Effector CD4-positive, alpha-beta T cell (primary cell): ENCODE data around the gene KCND2.
"Not testable (repeated sequence)": the region's sequence is repeated elsewhere in the genome, so short reads cannot be mapped to it uniquely, and the experiment has no call there.

Experiments used
- DNase-seq: peaks from one replicate; pipeline ENCODE4 v3.0.0-alpha.2; 2020

KCND2 gene

GRCh38 chr7:120760851-120761250 lies 487.9 kb downstream of the KCND2 start:
- DNase-seq: no peak

GRCh38 chr7:120770206-120770605 lies 497.2 kb downstream of the KCND2 start:
- DNase-seq: no peak

GRCh38 chr7:120774481-120774880 lies 501.5 kb downstream of the KCND2 start:
- DNase-seq: no peak

GRCh38 chr7:120775755-120776154 lies 502.8 kb downstream of the KCND2 start:
- no peak for DNase-seq

DNA sequence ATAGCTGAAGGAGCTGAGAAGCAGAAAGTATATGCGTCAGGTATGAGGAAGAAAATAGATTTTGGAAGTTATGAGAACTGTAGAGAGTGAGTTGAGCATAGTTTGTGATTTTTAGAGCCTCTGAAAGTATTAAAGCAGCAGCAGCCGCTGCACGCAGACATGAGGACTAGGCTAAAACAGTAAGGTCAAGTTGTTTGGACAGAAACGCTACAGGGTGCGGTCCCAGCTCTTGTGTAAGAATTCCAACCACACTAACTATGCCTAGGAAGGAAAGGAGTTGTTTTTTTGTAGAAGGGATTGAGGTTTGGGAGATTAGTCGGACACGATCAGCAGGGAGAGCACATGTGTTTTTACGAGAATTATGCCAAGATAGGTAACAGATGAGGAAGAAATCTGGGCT lies 506.1 kb downstream of the KCND2 start:
- DNase-seq: not testable (repeated sequence)

GRCh38 chr7:120780451-120780850 lies 507.5 kb downstream of the KCND2 start:
- DNase-seq: not testable (repeated sequence)

DNA sequence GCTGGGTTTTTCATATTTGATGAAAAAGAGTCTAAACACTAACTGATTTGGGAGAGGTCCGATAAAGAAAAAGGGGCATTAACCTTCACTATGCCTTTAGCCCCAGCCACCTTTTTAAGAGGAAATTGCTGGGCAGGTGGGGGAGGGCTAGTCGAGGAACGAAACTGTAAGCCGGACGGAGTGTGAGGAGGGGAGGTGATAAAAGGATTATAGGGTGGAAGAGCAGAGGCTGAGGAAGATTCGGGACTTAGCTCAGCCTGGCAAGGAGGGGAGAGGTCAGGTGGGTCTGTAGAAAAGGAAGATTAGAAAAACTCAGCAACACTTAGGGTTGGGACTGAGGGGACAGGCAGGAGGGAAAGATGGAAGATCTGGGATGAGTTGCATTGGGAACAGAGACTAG lies 508.0 kb downstream of the KCND2 start:
- DNase-seq: no peak

DNA sequence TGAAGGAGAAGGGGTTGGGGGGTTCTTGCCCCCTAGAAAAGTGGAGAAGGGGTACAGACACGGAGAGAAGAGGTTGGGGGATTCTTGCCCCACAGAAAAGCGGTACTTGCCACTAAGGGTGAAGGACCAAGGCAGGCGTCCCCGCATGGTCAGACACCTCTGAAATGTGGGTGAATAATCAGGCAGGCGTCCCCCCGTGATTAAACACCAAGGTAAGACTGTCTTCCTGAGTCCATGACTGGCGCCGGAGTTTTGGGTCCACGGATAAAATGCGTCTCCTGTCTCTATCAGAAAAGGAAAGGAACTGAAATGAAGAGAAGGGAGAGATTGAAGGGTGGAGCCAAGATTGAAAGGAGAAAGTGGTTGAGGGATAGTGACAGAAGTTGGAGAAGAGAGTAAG lies 508.9 kb downstream of the KCND2 start:
- DNase-seq: not testable (repeated sequence)

DNA sequence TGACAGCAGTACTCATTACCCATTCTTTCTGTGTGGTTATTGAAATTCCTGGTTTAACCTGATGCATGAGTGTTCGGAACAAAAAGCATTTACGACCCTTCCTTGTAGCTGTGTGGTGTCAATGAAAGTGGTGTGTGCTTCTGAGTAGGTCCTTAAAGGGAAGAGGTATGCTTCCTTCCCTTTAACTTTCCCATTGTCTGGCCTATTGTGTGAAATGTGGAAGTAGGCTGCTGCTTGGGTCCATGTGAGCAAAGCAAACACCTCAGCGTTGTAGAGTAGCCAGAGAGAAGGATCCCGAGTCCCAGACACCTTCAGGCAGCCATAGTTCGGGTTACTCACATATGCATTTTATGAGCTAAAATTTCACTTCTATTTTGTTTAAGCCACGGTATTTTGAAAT lies 510.3 kb downstream of the KCND2 start:
- DNase-seq: no peak

GRCh38 chr7:120783721-120784120 lies 510.7 kb downstream of the KCND2 start:
- DNase-seq: no peak

- no peak for DNase-seq
These were observed 512.1 kb downstream of the KCND2 start for GRCh38 chr7:120785095-120785494.

GRCh38 chr7:120792091-120792860 lies 519.3 kb downstream of the KCND2 start:
- peak; percentile 42 for DNase-seq

GRCh38 chr7:120792861-120793130 lies 519.8 kb downstream of the KCND2 start:
- DNase-seq: no peak

DNA sequence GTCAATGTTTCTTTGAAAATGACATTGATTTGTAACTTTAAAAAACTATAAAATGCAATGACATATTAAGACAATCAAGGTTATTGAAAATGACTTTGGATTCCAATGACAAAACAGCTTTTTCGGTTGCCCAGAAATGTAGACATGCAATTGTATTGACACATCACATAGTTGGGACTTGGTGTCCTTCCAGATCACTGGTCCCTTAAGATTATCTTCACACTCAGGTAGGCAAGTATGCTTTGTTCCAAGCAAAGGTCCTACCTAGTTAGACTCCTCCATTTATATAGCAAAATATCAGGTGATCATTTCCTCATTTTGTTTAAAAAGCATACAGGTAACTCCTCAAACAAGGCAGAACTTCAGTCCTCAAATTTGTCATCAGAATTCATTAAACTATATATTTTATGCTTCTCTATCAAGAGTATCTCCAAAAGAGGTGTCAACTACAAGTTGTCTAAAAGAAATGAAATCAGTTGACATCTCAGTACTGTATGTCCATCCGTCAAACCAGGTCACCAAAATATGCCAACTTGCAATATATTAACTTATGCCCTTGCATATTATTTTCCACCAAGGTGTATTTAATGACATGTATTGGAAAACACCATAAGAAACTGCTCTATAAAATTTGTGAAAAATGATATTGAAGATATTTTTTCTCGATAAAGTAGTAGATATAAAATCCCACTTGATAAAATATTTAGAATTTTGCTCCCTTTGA lies 520.4 kb downstream of the KCND2 start:
- DNase-seq: no peak

DNA sequence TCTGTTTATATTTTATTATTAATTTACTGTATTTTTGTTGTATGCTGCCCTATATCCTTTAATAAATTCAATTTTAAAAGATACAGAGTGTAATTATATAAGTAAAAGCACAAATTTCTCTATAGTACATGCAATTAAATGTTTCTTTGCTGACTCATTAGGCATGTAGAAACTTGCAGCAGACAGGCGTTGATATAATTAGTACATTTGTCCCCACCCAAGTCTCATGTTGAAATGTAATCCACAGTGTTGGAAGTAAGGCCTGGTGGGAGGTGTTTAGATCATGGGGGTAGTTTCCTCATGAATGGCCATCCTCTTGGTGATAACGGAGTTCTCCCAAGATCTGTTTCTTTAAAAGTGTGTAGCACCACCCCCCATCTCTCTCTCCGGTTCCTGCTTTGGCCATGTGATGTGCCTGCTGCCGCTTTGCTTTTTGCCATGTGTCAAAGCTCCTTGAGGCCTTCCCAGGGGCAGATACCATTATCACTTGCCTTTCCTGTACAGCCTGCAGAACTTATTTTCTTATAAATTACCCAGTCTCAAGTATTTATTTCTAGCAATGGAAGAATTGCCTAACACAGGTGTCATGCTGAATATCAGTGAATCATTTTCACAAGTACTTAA lies 521.2 kb downstream of the KCND2 start:
- no peak for DNase-seq

DNA sequence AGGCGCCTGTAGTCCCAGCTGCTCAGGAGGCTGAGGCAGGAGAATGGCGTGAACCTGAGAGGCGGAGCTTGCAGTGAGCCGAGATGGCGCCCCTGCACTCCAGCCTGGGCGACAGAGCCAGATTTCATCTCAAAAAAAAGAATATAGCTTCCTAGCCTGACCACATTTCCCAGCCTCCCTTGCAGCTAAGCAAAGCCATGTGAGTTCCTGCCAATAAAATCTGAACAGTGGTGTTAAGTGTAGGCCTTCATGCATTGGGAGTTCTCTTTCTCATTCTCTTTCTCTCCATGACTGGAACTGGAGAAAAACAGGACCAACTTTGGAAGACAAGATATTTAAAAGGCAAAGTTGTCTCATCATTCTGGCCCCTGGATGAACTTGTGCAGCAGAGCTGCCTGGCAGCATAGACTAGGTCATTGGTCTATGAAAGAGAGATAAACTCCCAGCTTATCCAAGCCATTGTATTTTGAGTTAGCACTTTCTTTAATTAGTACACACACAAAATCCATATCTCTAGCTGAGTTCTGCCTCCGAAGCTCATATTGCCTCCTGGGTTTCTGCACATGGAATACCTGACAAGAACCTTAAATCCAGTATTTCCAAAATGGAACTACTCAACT lies 524.2 kb downstream of the KCND2 start:
- no peak for DNase-seq

- no peak for DNase-seq
These were observed 526.2 kb downstream of the KCND2 start for GRCh38 chr7:120799147-120799546.
